ENCODE measurements around the gene RANBP9.

DNA sequence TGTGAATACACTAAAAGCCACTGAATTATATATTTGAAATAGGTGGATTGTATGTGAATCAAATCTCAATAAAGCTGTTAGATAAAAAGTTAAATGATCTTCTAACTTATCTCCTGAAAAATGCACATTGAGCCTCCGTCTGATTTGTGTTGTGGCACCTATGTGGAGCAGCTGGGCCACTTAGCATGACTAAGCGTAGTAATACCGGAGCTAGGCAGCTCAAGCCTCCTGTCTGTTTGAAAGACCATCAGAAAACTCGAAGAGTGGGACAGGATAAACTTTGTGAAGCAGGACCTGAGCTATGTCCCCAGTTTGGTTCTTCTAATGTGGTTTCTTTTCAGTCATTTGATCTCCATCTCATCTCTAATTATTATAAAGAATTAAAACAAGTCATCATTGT lies 107.5 kb downstream of the RANBP9 start:
- TF ChIP-seq, protein P1, sequence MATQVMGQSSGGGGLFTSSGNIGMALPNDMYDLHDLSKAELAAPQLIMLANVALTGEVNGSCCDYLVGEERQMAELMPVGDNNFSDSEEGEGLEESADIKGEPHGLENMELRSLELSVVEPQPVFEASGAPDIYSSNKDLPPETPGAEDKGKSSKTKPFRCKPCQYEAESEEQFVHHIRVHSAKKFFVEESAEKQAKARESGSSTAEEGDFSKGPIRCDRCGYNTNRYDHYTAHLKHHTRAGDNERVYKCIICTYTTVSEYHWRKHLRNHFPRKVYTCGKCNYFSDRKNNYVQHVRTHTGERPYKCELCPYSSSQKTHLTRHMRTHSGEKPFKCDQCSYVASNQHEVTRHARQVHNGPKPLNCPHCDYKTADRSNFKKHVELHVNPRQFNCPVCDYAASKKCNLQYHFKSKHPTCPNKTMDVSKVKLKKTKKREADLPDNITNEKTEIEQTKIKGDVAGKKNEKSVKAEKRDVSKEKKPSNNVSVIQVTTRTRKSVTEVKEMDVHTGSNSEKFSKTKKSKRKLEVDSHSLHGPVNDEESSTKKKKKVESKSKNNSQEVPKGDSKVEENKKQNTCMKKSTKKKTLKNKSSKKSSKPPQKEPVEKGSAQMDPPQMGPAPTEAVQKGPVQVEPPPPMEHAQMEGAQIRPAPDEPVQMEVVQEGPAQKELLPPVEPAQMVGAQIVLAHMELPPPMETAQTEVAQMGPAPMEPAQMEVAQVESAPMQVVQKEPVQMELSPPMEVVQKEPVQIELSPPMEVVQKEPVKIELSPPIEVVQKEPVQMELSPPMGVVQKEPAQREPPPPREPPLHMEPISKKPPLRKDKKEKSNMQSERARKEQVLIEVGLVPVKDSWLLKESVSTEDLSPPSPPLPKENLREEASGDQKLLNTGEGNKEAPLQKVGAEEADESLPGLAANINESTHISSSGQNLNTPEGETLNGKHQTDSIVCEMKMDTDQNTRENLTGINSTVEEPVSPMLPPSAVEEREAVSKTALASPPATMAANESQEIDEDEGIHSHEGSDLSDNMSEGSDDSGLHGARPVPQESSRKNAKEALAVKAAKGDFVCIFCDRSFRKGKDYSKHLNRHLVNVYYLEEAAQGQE (IDR thresholded peaks at IDR 0.05; ENCODE audit: insufficient read depth in 1 of 2, low read depth in 2 of 2, low read length in 2 of 2) = no peak
- TF ChIP-seq POLR2AphosphoS5 (IDR thresholded peaks at IDR 0.05; ENCODE audit: low read depth, low read length) = no peak
- no peak for TF ChIP-seq TAF1 (IDR thresholded peaks at IDR 0.05; ENCODE audit: borderline replicate concordance, insufficient read depth, low read length)
- TF ChIP-seq SIN3A (IDR thresholded peaks at IDR 0.05; ENCODE audit: borderline replicate concordance, insufficient read depth, low read length) = no peak
- no peak for TF ChIP-seq FOXP2 (optimal IDR thresholded peaks at IDR 0.05; ENCODE audit: borderline replicate concordance, extremely low read depth, extremely low read length, insufficient read depth)

Data from PFSK-1 (cell line).